HCT116 (cell line): ENCODE results near the gene LGR6.

Experiments
- CEBPB ChIP-seq: IDR thresholded peaks from 2 replicates; pipeline ENCODE4 v1.6.1; 2012; ENCODE audit warnings: low read depth
- EZH2 ChIP-seq: fragments of 200-600 bp; sonication (generic); IDR thresholded peaks from 2 replicates; pipeline ENCODE4 v1.6.1; 2017; ENCODE audit warnings: antibody characterized with exemption, mixed run types
- EZH2phosphoT487 ChIP-seq: fragments of 200-600 bp; IDR thresholded peaks from 2 replicates; pipeline ENCODE4 v1.6.1; 2018; ENCODE audit warnings: antibody characterized with exemption, borderline replicate concordance
- POLR2A ChIP-seq: IDR thresholded peaks from 2 replicates; pipeline ENCODE4 v1.7.0; 2011; ENCODE audit warnings: borderline replicate concordance; ENCODE audit not compliant: insufficient read depth, insufficient read length; ENCODE audit errors: extremely low read depth
- POLR2AphosphoS5 ChIP-seq: IDR thresholded peaks from 2 replicates; pipeline ENCODE4 v1.6.1; 2011; ENCODE audit warnings: mild to moderate bottlenecking, low read depth, low read length, moderate library complexity
- RAD21 ChIP-seq: IDR thresholded peaks from 2 replicates; pipeline ENCODE4 v1.6.1; 2012; ENCODE audit warnings: low read depth, mild to moderate bottlenecking
- SIN3A ChIP-seq: IDR thresholded peaks from 2 replicates; pipeline ENCODE4 v1.6.1; 2012; ENCODE audit warnings: low read depth
- TCF7L2 ChIP-seq: IDR thresholded peaks from 2 replicates; pipeline ENCODE4 v1.7.0; 2011; ENCODE audit warnings: borderline replicate concordance, inconsistent platforms; ENCODE audit not compliant: insufficient read depth, insufficient read length; ENCODE audit errors: extremely low read depth
- YY1 ChIP-seq: IDR thresholded peaks from 2 replicates; pipeline ENCODE4 v1.6.1; 2011; ENCODE audit warnings: low read length, low read depth, moderate library complexity, mild to moderate bottlenecking; ENCODE audit not compliant: insufficient replicate concordance; ENCODE audit errors: extremely low read depth
- ZNF274 ChIP-seq: fragments of 200-500 bp; sonication (Bioruptor generic); IDR thresholded peaks from 2 replicates; pipeline ENCODE4 v1.6.1; 2014; ENCODE audit warnings: mild to moderate bottlenecking, low read depth, low read length, inconsistent platforms
- TF ChIP-seq, protein P1 (sequence below): IDR thresholded peaks from 2 replicates; pipeline ENCODE4 v1.6.1; 2012
- TF ChIP-seq, protein P2 (sequence below), 3 experiments: fragments of 200-600 bp in 1 of 3; sonication (generic) in 1 of 3; IDR thresholded peaks in 2 of 3; conservative IDR thresholded peaks in 1 of 3; 2 replicates each; pipeline ENCODE4 v1.5.1; 2012 to 2017; ENCODE audit warnings: low read depth in 2 of 3, low read length in 2 of 3, antibody characterized with exemption in 1 of 3, borderline replicate concordance in 1 of 3, control low read depth in 1 of 3, mild to moderate bottlenecking in 1 of 3, mixed read lengths in 1 of 3, mixed run types in 1 of 3, moderate library complexity in 1 of 3; ENCODE audit not compliant: insufficient read depth in 1 of 3
- TF ChIP-seq, protein P3 (sequence below): IDR thresholded peaks from 2 replicates; pipeline ENCODE4 v1.6.1; 2012
- TF ChIP-seq, protein P4 (sequence below): IDR thresholded peaks from 2 replicates; pipeline ENCODE4 v1.6.1; 2012; ENCODE audit warnings: low read depth

DNA sequence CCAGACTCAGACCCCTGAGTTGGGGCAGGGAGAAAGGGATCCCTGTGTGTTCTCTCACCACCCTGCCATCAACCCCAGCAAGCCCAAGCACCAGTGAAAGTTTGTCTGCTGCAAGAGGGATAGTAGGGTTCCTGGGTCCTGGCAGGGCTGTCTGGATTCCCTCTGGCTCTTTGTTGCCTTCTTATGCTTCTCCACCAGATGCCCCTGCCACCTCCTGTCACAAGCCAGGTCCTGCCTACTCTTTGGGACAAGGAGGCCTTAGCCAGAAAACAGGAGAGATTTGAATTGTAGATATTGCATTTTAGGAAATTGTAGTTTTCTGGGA lies 126.4 kb downstream of the LGR6 start:
- TF ChIP-seq EZH2 (no peak), RAD21 (no peak), EZH2phosphoT487 (no peak), YY1 (no peak), CEBPB (no peak), TCF7L2 (no peak), POLR2A (no peak), POLR2AphosphoS5 (no peak), ZNF274 (no peak), SIN3A (no peak)
- TF ChIP-seq, protein P1, sequence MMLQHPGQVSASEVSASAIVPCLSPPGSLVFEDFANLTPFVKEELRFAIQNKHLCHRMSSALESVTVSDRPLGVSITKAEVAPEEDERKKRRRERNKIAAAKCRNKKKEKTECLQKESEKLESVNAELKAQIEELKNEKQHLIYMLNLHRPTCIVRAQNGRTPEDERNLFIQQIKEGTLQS: no peak
- TF ChIP-seq, protein P2, sequence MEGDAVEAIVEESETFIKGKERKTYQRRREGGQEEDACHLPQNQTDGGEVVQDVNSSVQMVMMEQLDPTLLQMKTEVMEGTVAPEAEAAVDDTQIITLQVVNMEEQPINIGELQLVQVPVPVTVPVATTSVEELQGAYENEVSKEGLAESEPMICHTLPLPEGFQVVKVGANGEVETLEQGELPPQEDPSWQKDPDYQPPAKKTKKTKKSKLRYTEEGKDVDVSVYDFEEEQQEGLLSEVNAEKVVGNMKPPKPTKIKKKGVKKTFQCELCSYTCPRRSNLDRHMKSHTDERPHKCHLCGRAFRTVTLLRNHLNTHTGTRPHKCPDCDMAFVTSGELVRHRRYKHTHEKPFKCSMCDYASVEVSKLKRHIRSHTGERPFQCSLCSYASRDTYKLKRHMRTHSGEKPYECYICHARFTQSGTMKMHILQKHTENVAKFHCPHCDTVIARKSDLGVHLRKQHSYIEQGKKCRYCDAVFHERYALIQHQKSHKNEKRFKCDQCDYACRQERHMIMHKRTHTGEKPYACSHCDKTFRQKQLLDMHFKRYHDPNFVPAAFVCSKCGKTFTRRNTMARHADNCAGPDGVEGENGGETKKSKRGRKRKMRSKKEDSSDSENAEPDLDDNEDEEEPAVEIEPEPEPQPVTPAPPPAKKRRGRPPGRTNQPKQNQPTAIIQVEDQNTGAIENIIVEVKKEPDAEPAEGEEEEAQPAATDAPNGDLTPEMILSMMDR (IDR thresholded peaks at IDR 0.05 in 2 of 3, conservative IDR thresholded peaks at IDR 0.05 in 1 of 3; ENCODE audit: borderline replicate concordance in 1 of 3, insufficient read depth in 1 of 3, low read depth in 2 of 3, low read length in 2 of 3): no peak
- TF ChIP-seq, protein P3, sequence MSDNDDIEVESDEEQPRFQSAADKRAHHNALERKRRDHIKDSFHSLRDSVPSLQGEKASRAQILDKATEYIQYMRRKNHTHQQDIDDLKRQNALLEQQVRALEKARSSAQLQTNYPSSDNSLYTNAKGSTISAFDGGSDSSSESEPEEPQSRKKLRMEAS: no peak
- TF ChIP-seq, protein P4, sequence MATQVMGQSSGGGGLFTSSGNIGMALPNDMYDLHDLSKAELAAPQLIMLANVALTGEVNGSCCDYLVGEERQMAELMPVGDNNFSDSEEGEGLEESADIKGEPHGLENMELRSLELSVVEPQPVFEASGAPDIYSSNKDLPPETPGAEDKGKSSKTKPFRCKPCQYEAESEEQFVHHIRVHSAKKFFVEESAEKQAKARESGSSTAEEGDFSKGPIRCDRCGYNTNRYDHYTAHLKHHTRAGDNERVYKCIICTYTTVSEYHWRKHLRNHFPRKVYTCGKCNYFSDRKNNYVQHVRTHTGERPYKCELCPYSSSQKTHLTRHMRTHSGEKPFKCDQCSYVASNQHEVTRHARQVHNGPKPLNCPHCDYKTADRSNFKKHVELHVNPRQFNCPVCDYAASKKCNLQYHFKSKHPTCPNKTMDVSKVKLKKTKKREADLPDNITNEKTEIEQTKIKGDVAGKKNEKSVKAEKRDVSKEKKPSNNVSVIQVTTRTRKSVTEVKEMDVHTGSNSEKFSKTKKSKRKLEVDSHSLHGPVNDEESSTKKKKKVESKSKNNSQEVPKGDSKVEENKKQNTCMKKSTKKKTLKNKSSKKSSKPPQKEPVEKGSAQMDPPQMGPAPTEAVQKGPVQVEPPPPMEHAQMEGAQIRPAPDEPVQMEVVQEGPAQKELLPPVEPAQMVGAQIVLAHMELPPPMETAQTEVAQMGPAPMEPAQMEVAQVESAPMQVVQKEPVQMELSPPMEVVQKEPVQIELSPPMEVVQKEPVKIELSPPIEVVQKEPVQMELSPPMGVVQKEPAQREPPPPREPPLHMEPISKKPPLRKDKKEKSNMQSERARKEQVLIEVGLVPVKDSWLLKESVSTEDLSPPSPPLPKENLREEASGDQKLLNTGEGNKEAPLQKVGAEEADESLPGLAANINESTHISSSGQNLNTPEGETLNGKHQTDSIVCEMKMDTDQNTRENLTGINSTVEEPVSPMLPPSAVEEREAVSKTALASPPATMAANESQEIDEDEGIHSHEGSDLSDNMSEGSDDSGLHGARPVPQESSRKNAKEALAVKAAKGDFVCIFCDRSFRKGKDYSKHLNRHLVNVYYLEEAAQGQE: no peak
